Upper lobe of left lung (tissue), 4 donors: Measurements from ENCODE around the gene BAD.

ENCODE experiments used
- CTCF ChIP-seq, 6 experiments: fragments of 450-650 bp in 4 of 6; fragments of 200-600 bp in 2 of 6; sonication (generic) in 2 of 6; IDR thresholded peaks; one replicate each; pipeline ENCODE4 v1.5.1; 2016 to 2019; ENCODE audit warnings: antibody characterized with exemption in 6 of 6
- EP300 ChIP-seq, 4 donors: sonication (generic); formaldehyde crosslinking; IDR thresholded peaks; one replicate each; pipeline ENCODE4 v1.5.1; 2017; ENCODE audit warnings: antibody characterized with exemption in 4 of 4, control low read depth in 2 of 4
- POLR2A ChIP-seq, 4 donors: fragments of 450-650 bp; IDR thresholded peaks; one replicate each; pipeline ENCODE4 v1.5.1; 2016 to 2017; ENCODE audit warnings: antibody characterized with exemption in 4 of 4, mild to moderate bottlenecking in 2 of 4
- POLR2AphosphoS5 ChIP-seq, 2 donors: sonication (generic); formaldehyde crosslinking; IDR thresholded peaks; one replicate each; pipeline ENCODE4 v1.5.1; 2017; ENCODE audit warnings: antibody characterized with exemption in 2 of 2

DNA sequence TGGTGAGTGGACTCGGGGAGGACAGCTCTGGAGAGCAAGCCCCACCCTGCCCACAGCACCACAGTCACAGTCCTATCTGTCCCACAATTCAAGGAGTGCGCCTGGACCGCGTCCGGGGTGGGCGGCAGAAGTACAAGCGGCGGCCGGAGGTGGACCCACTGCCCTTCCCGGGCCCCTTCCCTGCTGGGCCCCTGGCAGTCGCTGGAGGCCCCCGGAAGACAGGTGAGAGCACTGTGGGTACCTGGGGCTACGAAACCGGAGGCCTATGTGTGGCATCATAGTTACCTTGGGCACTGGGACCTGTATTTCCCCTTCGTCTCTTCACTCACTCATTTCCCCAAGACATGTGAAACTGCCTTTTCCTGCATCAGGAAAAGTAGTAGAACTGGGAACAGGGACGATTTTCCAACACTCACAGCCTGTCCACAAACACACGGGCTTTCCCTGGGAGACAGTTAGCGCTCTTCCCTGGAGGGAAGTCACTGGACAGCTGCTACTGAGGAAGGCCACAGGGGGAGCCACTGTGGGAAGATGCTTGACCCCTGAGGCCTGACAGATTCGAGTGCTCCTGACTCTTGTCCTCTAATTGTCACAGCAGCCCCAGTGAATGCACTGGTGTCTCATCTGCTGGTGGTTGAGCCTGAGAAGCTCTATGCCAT is 29.8 kb upstream of the BAD start:
- TF ChIP-seq CTCF (IDR thresholded peaks at IDR 0.05) = no peak
- no peak for TF ChIP-seq POLR2A (IDR thresholded peaks at IDR 0.05)
- TF ChIP-seq EP300 (IDR thresholded peaks at IDR 0.05) = no peak
- TF ChIP-seq POLR2AphosphoS5 (IDR thresholded peaks at IDR 0.05) = no peak
